HL-60 (cell line): ENCODE results near the gene IPCEF1.

Experiments
- CTCF ChIP-seq: IDR thresholded peaks from one replicate; pipeline ENCODE4 v1.5.1; 2011; ENCODE audit warnings: low read length, control low read depth, inconsistent platforms; ENCODE audit not compliant: insufficient read depth
- POLR2AphosphoS5 ChIP-seq: IDR thresholded peaks from 2 replicates; pipeline ENCODE4 v1.6.1; 2012; ENCODE audit warnings: low read depth
- SPI1 ChIP-seq: IDR thresholded peaks from 2 replicates; pipeline ENCODE4 v1.6.1; 2012; ENCODE audit warnings: low read depth, mild to moderate bottlenecking, borderline replicate concordance
- TF ChIP-seq, protein P1 (sequence below): IDR thresholded peaks from 2 replicates; pipeline ENCODE4 v1.6.1; 2012; ENCODE audit warnings: low read depth; ENCODE audit not compliant: insufficient replicate concordance

DNA sequence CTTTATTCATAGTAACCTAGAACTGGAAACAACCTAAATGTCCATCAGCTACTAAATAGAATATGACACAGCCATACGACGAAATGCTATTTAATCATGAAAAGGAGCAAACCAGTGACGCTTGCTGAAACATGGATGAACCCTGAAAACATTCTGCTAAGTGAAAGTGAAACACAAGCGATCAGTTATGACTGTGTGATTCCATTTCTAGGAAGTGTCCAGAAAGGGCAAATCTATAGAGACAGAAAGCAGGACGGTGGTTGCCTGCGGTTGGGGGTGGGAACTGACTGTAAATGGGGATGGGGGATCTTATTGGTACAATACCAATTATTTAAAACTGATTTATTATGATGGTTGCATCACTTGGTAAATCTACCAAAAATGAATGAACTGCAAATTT, 126.8 kb downstream of the IPCEF1 start:
- TF ChIP-seq CTCF = no peak
- no peak for TF ChIP-seq POLR2AphosphoS5
- no peak for TF ChIP-seq SPI1
- TF ChIP-seq, protein P1, sequence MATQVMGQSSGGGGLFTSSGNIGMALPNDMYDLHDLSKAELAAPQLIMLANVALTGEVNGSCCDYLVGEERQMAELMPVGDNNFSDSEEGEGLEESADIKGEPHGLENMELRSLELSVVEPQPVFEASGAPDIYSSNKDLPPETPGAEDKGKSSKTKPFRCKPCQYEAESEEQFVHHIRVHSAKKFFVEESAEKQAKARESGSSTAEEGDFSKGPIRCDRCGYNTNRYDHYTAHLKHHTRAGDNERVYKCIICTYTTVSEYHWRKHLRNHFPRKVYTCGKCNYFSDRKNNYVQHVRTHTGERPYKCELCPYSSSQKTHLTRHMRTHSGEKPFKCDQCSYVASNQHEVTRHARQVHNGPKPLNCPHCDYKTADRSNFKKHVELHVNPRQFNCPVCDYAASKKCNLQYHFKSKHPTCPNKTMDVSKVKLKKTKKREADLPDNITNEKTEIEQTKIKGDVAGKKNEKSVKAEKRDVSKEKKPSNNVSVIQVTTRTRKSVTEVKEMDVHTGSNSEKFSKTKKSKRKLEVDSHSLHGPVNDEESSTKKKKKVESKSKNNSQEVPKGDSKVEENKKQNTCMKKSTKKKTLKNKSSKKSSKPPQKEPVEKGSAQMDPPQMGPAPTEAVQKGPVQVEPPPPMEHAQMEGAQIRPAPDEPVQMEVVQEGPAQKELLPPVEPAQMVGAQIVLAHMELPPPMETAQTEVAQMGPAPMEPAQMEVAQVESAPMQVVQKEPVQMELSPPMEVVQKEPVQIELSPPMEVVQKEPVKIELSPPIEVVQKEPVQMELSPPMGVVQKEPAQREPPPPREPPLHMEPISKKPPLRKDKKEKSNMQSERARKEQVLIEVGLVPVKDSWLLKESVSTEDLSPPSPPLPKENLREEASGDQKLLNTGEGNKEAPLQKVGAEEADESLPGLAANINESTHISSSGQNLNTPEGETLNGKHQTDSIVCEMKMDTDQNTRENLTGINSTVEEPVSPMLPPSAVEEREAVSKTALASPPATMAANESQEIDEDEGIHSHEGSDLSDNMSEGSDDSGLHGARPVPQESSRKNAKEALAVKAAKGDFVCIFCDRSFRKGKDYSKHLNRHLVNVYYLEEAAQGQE = no peak
